SK-N-SH (cell line): ENCODE data around the gene ITIH1. TPM values are rescaled to one million over a fixed set of nuclear protein-coding genes. Genes with fewer than 3 reads are reported as not detected.

Source experiments
- CTCF ChIA-PET: fragments of 300-600, 350-600 bp; formaldehyde crosslinking; extraction: SDS; loops from one replicate; lab custom pipeline; 2021; lab: Yijun Ruan, JAX
- POLR2A ChIA-PET: fragments of 350-600 bp; sonication (Branson Sonifier 250); formaldehyde crosslinking; extraction: SDS; loops from one replicate; lab custom pipeline; 2020; ENCODE audit warnings: antibody characterized with exemption, inconsistent platforms; lab: Yijun Ruan, JAX
- DNase-seq: peaks from one replicate; pipeline ENCODE4 v3.0.0; 2012
- H2AFZ ChIP-seq: fragments of 200-600 bp; sonication (generic); 2 replicates; pipeline ENCODE4 v1.8.1; 2016; ENCODE audit warnings: antibody characterized with exemption, mild to moderate bottlenecking, low read depth
- H3F3A ChIP-seq: fragments of 200-600 bp; sonication (generic); replicated peaks from 2 replicates; pipeline ENCODE3; 2016; ENCODE audit warnings: antibody characterized with exemption, mild to moderate bottlenecking; ENCODE audit not compliant: insufficient read depth
- H3K27ac ChIP-seq, 2 experiments: fragments of 200-500 bp in 1 of 2; fragments of 200-600 bp in 1 of 2; sonication (Bioruptor generic) in 1 of 2; sonication (generic), shearing (Covaris generic) in 1 of 2; 2 replicates each; pipeline versions ENCODE4 v1.5.1 to v1.6.1; 2014 to 2016; ENCODE audit warnings: low read depth in 2 of 2, inconsistent platforms in 1 of 2, low read length in 1 of 2, mild to moderate bottlenecking in 1 of 2, mixed read lengths in 1 of 2
- H3K27me3 ChIP-seq: fragments of 200-600 bp; sonication (generic), shearing (Covaris generic); 2 replicates; pipeline ENCODE4 v1.6.1; 2016; ENCODE audit warnings: mixed run types; ENCODE audit not compliant: insufficient read depth
- H3K36me3 ChIP-seq, 2 experiments: fragments of 200-500 bp in 1 of 2; fragments of 200-600 bp in 1 of 2; sonication (Bioruptor generic) in 1 of 2; sonication (generic) in 1 of 2; replicated peaks in 1 of 2; 2 replicates each; pipeline versions ENCODE3 to v1.5.1; 2014 to 2016; ENCODE audit warnings: low read length in 1 of 2, mild to moderate bottlenecking in 1 of 2; ENCODE audit not compliant: insufficient read depth in 2 of 2, control insufficient read depth in 1 of 2
- H3K4me1 ChIP-seq, 2 experiments: fragments of 200-500 bp in 1 of 2; fragments of 200-600 bp in 1 of 2; sonication (Bioruptor generic) in 1 of 2; sonication (generic), shearing (Covaris generic) in 1 of 2; 2 replicates each; pipeline versions ENCODE4 v1.5.1 to v1.6.1; 2014 to 2016; ENCODE audit warnings: low read depth in 1 of 2, low read length in 1 of 2, mixed run types in 1 of 2; ENCODE audit not compliant: insufficient read depth in 2 of 2, control insufficient read depth in 1 of 2
- H3K4me2 ChIP-seq: fragments of 200-600 bp; sonication (generic), shearing (Covaris generic); 2 replicates; pipeline ENCODE4 v1.6.1; 2017; ENCODE audit warnings: mixed run types
- H3K4me3 ChIP-seq, 2 experiments: fragments of 200-500 bp in 1 of 2; fragments of 200-600 bp in 1 of 2; sonication (Bioruptor generic) in 1 of 2; sonication (generic), shearing (Covaris generic) in 1 of 2; 2 replicates each; pipeline versions ENCODE4 v1.5.1 to v1.8.1; 2014 to 2016; ENCODE audit warnings: low read depth in 2 of 2, inconsistent platforms in 1 of 2, low read length in 1 of 2, mild to moderate bottlenecking in 1 of 2, mixed read lengths in 1 of 2, moderate library complexity in 1 of 2
- H3K79me2 ChIP-seq: fragments of 200-600 bp; sonication (generic); 2 replicates; pipeline ENCODE4 v1.8.1; 2017; ENCODE audit warnings: mild to moderate bottlenecking; ENCODE audit not compliant: insufficient read depth
- H3K9ac ChIP-seq: fragments of 200-600 bp; sonication (generic); 2 replicates; pipeline ENCODE4 v1.6.1; 2017; ENCODE audit warnings: mixed run types
- H3K9me2 ChIP-seq: fragments of 200-600 bp; sonication (generic); 2 replicates; pipeline ENCODE4 v1.6.1; 2017; ENCODE audit warnings: mixed run types
- H3K9me3 ChIP-seq: fragments of 200-600 bp; sonication (generic); 2 replicates; pipeline ENCODE4 v1.6.1; 2017; ENCODE audit warnings: mixed run types, mild to moderate bottlenecking, moderate library complexity
- H4K20me1 ChIP-seq: fragments of 200-600 bp; sonication (generic); 2 replicates; pipeline ENCODE4 v1.6.1; 2017; ENCODE audit warnings: mild to moderate bottlenecking, mixed run types; ENCODE audit not compliant: insufficient read depth
- CTCF ChIP-seq: fragments of 200-600 bp; sonication (generic); IDR thresholded peaks from 2 replicates; pipeline ENCODE4 v1.6.1; 2017; ENCODE audit warnings: antibody characterized with exemption, mild to moderate bottlenecking, moderate library complexity
- ELF1 ChIP-seq: IDR thresholded peaks from 2 replicates; pipeline ENCODE4 v1.4.0; 2012
- FOSL2 ChIP-seq: IDR thresholded peaks from 2 replicates; pipeline ENCODE4 v1.4.0; 2012; ENCODE audit warnings: low read depth, mild to moderate bottlenecking, moderate library complexity, borderline replicate concordance
- GATA2 ChIP-seq: sonication (generic); formaldehyde crosslinking; IDR thresholded peaks from 2 replicates; pipeline ENCODE4 v1.5.0; 2020; ENCODE audit warnings: mild to moderate bottlenecking, missing genetic modification reagents
- JUND ChIP-seq: IDR thresholded peaks from 2 replicates; pipeline ENCODE4 v1.4.0; 2012
- MXI1 ChIP-seq: IDR thresholded peaks from 2 replicates; pipeline ENCODE4 v1.6.1; 2012; ENCODE audit warnings: mild to moderate bottlenecking, low read depth, low read length, improper control_type of control experiment
- NFIC ChIP-seq: IDR thresholded peaks from 2 replicates; pipeline ENCODE4 v1.4.0; 2012; ENCODE audit warnings: borderline replicate concordance
- POLR2AphosphoS5 ChIP-seq: IDR thresholded peaks from 2 replicates; pipeline ENCODE4 v1.6.1; 2012; ENCODE audit warnings: low read depth, low read length
- RAD21 ChIP-seq: IDR thresholded peaks from 2 replicates; pipeline ENCODE4 v1.6.1; 2012; ENCODE audit warnings: mild to moderate bottlenecking, low read length
- RXRA ChIP-seq: IDR thresholded peaks from 2 replicates; pipeline ENCODE4 v1.4.0; 2012; ENCODE audit warnings: low read depth, mild to moderate bottlenecking, borderline replicate concordance
- SIN3A ChIP-seq: IDR thresholded peaks from 2 replicates; pipeline ENCODE4 v1.6.1; 2012; ENCODE audit warnings: low read depth, mild to moderate bottlenecking, low read length, moderate library complexity, borderline replicate concordance
- SMC3 ChIP-seq: IDR thresholded peaks from 2 replicates; pipeline ENCODE4 v1.6.1; 2012; ENCODE audit warnings: low read depth, low read length, improper control_type of control experiment
- TAF1 ChIP-seq: IDR thresholded peaks from 2 replicates; pipeline ENCODE4 v1.6.1; 2012; ENCODE audit warnings: low read depth, mild to moderate bottlenecking, low read length, moderate library complexity, borderline replicate concordance
- WGBS: methylation state at CpG from one replicate; pipeline ENCODE4 v1.1.6; 2017; ENCODE audit warnings: low lambda C conversion rate; 5-methylcytosine and 5-hydroxymethylcytosine counted together
- polyA plus RNA-seq, 3 experiments: library from polyadenylated mRNA; depleted of rRNA; stranded (reverse); fragments of >200 nt; gene quantifications; 2 replicates each; pipeline ENCODE4 v1.2.3, GENCODE V29; 2012
- TF ChIP-seq, protein P1 (sequence below): IDR thresholded peaks from 2 replicates; pipeline ENCODE4 v1.4.0; 2012; ENCODE audit warnings: low read depth, borderline replicate concordance
- TF ChIP-seq, protein P2 (sequence below): IDR thresholded peaks from 2 replicates; pipeline ENCODE4 v1.4.0; 2012; ENCODE audit warnings: low read depth
- TF ChIP-seq, protein P3 (sequence below): IDR thresholded peaks from 2 replicates; pipeline ENCODE4 v1.6.1; 2012; ENCODE audit warnings: mild to moderate bottlenecking, low read depth, low read length, moderate library complexity

The ITIH1 gene
- polyA plus RNA-seq, 1 of the 3 experiments (the other 2 are of a cell fraction), result not detected

- Histone ChIP-seq H2AFZ (no peak overlapping the region), H3K4me3 (no peak overlapping the region), H3K4me2 (no peak overlapping the region), H3K36me3 (peaks cover 56 to 67% of the 10 kb centered on the region in 2 experiments), H3K27me3 (no peaks in the 10 kb centered on the region), H4K20me1 (no peaks in the 10 kb centered on the region), H3K9me3 (no peaks in the 10 kb centered on the region), H3K79me2 (no peaks in the 10 kb centered on the region), H3K4me1 (no peaks in the 10 kb centered on the region), H3K9ac (no peak overlapping the region), H3K9me2 (no peaks in the 10 kb centered on the region), H3F3A (peaks cover 8% of the 10 kb centered on the region), H3K27ac (no peak overlapping the region)
- no peak for DNase-seq
- ChIA-PET POLR2A (no interaction called here), CTCF (interaction anchor here (1.6 kb wide), 1 partner anchor 111 kb away, joined by 3 read pairs; no protein-coding TSS in a partner anchor)
- WGBS, result 88% methylated on average over 1 of the region's 1 CpG
- no peak for TF ChIP-seq FOSL2
- no peak for TF ChIP-seq ELF1
- no peak for TF ChIP-seq RXRA
- TF ChIP-seq MXI1, result no peak
- TF ChIP-seq, protein P1, sequence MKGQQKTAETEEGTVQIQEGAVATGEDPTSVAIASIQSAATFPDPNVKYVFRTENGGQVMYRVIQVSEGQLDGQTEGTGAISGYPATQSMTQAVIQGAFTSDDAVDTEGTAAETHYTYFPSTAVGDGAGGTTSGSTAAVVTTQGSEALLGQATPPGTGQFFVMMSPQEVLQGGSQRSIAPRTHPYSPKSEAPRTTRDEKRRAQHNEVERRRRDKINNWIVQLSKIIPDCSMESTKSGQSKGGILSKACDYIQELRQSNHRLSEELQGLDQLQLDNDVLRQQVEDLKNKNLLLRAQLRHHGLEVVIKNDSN, result no peak
- TF ChIP-seq, protein P2, sequence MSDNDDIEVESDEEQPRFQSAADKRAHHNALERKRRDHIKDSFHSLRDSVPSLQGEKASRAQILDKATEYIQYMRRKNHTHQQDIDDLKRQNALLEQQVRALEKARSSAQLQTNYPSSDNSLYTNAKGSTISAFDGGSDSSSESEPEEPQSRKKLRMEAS, result no peak
- TF ChIP-seq, protein P3, sequence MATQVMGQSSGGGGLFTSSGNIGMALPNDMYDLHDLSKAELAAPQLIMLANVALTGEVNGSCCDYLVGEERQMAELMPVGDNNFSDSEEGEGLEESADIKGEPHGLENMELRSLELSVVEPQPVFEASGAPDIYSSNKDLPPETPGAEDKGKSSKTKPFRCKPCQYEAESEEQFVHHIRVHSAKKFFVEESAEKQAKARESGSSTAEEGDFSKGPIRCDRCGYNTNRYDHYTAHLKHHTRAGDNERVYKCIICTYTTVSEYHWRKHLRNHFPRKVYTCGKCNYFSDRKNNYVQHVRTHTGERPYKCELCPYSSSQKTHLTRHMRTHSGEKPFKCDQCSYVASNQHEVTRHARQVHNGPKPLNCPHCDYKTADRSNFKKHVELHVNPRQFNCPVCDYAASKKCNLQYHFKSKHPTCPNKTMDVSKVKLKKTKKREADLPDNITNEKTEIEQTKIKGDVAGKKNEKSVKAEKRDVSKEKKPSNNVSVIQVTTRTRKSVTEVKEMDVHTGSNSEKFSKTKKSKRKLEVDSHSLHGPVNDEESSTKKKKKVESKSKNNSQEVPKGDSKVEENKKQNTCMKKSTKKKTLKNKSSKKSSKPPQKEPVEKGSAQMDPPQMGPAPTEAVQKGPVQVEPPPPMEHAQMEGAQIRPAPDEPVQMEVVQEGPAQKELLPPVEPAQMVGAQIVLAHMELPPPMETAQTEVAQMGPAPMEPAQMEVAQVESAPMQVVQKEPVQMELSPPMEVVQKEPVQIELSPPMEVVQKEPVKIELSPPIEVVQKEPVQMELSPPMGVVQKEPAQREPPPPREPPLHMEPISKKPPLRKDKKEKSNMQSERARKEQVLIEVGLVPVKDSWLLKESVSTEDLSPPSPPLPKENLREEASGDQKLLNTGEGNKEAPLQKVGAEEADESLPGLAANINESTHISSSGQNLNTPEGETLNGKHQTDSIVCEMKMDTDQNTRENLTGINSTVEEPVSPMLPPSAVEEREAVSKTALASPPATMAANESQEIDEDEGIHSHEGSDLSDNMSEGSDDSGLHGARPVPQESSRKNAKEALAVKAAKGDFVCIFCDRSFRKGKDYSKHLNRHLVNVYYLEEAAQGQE, result no peak
- TF ChIP-seq POLR2AphosphoS5, result no peak
- no peak for TF ChIP-seq TAF1
- TF ChIP-seq NFIC, result no peak
- TF ChIP-seq GATA2 (CRISPR knock-in tag), result no peak
- TF ChIP-seq JUND, result no peak
These were observed 37.7 kb upstream of the ITIH1 start for GRCh38 chr3:52739730-52740129.

- peak; percentile 41 for DNase-seq
- no peak overlapping the region for H3K4me2 ChIP-seq
- H3F3A ChIP-seq, result peaks cover 8% of the 10 kb centered on the region
- H3K4me1 ChIP-seq, result no peaks in the 10 kb centered on the region
- no peaks in the 10 kb centered on the region for H4K20me1 ChIP-seq
- POLR2A ChIA-PET, result no interaction called here
- no peak overlapping the region for H2AFZ ChIP-seq
- H3K27ac ChIP-seq, result no peak overlapping the region
- H3K4me3 ChIP-seq, result no peak overlapping the region
- H3K9ac ChIP-seq, result no peak overlapping the region
- CTCF ChIA-PET, result interaction anchor here (0.8 to 2.3 kb wide), 6 partner anchors 13 to 330 kb away, joined by 3 to 6 read pairs (median 4); no protein-coding TSS in a partner anchor
- WGBS, result 71% methylated on average over 3 of the region's 3 CpGs
- H3K27me3 ChIP-seq, result no peaks in the 10 kb centered on the region
- H3K79me2 ChIP-seq, result no peaks in the 10 kb centered on the region
- H3K9me3 ChIP-seq, result no peaks in the 10 kb centered on the region
- peaks cover 53 to 59% of the 10 kb centered on the region in 2 experiments for H3K36me3 ChIP-seq
- TF ChIP-seq SMC3 (peak; percentile 39), RAD21 (peak; percentile 71), CTCF (peak; percentile 68), SIN3A (no peak)
- H3K9me2 ChIP-seq, result no peaks in the 10 kb centered on the region
These were observed 34.9 kb upstream of the ITIH1 start for GRCh38 chr3:52742418-52743041.
